H9 (cell line): ENCODE measurements around the gene OR52W1. TPM values are rescaled to one million over a fixed set of nuclear protein-coding genes. Genes with fewer than 3 reads are reported as not detected.

Experiments used
- DNase-seq: peaks from one replicate; pipeline ENCODE4 v3.0.0-alpha.2; 2017
- H2AFZ ChIP-seq: one replicate; pipeline ENCODE4 v1.6.1; 2013; ENCODE audit warnings: mild to moderate bottlenecking, low read length, control low read depth, moderate library complexity
- H2AK5ac ChIP-seq: 2 replicates; pipeline ENCODE4 v1.6.1; 2013; ENCODE audit warnings: low read length, control low read depth, mixed read lengths; ENCODE audit not compliant: insufficient read length
- H2BK120ac ChIP-seq: one replicate; pipeline ENCODE4 v1.6.1; 2013; ENCODE audit warnings: low read depth, mild to moderate bottlenecking, low read length, control low read depth, inconsistent platforms; ENCODE audit not compliant: poor library complexity, severe bottlenecking
- H2BK12ac ChIP-seq: 2 replicates; pipeline ENCODE4 v1.6.1; 2013; ENCODE audit warnings: low read length, control low read depth, mixed read lengths, low read depth; ENCODE audit not compliant: insufficient read length
- H2BK15ac ChIP-seq: 2 replicates; pipeline ENCODE4 v1.6.1; 2013; ENCODE audit warnings: low read depth, low read length, control low read depth
- H2BK20ac ChIP-seq: one replicate; pipeline ENCODE4 v1.6.1; 2013; ENCODE audit warnings: low read depth, mild to moderate bottlenecking, low read length, control low read depth, inconsistent platforms; ENCODE audit not compliant: poor library complexity, severe bottlenecking
- H2BK5ac ChIP-seq: 2 replicates; pipeline ENCODE4 v1.6.1; 2013; ENCODE audit warnings: low read length, control low read depth, mixed read lengths; ENCODE audit not compliant: insufficient read length
- H3K14ac ChIP-seq: 2 replicates; pipeline ENCODE4 v1.6.1; 2013; ENCODE audit warnings: low read length, control low read depth; ENCODE audit not compliant: insufficient read depth
- H3K18ac ChIP-seq: 2 replicates; pipeline ENCODE4 v1.6.1; 2013; ENCODE audit warnings: low read depth, mild to moderate bottlenecking, mixed read lengths, low read length, control low read depth; ENCODE audit not compliant: insufficient read length
- H3K23ac ChIP-seq: 2 replicates; pipeline ENCODE4 v1.6.1; 2013; ENCODE audit warnings: low read length, control low read depth, mixed read lengths, low read depth; ENCODE audit not compliant: insufficient read length
- H3K23me2 ChIP-seq: 2 replicates; pipeline ENCODE4 v1.6.1; 2013; ENCODE audit warnings: low read depth, mild to moderate bottlenecking, mixed read lengths, low read length, control low read depth; ENCODE audit not compliant: insufficient read length, poor library complexity, severe bottlenecking
- H3K27ac ChIP-seq: 2 replicates; pipeline ENCODE4 v1.5.1; 2013; ENCODE audit warnings: low read length, control low read depth, mixed read lengths, low read depth; ENCODE audit not compliant: insufficient read length
- H3K27me3 ChIP-seq: 2 replicates; pipeline ENCODE4 v1.6.1; 2013; ENCODE audit warnings: low read length, control low read depth, inconsistent platforms; ENCODE audit not compliant: insufficient read depth
- H3K4ac ChIP-seq: 2 replicates; pipeline ENCODE4 v1.6.1; 2013; ENCODE audit warnings: low read depth, mild to moderate bottlenecking, control low read depth, inconsistent platforms, low read length, moderate library complexity
- H3K4me1 ChIP-seq: 2 replicates; pipeline ENCODE4 v1.6.1; 2013; ENCODE audit warnings: low read length, control low read depth, inconsistent platforms; ENCODE audit not compliant: insufficient read depth
- H3K4me2 ChIP-seq: 2 replicates; pipeline ENCODE4 v1.6.1; 2013; ENCODE audit warnings: low read length, control low read depth, mixed read lengths; ENCODE audit not compliant: insufficient read length, insufficient read depth
- H3K56ac ChIP-seq: 2 replicates; pipeline ENCODE4 v1.6.1; 2013; ENCODE audit warnings: low read depth, mild to moderate bottlenecking, mixed read lengths, low read length, control low read depth; ENCODE audit not compliant: insufficient read length
- H3K79me1 ChIP-seq: 2 replicates; pipeline ENCODE4 v1.6.1; 2013; ENCODE audit warnings: low read depth, mild to moderate bottlenecking, moderate library complexity, low read length, control low read depth, inconsistent platforms; ENCODE audit not compliant: insufficient read depth, poor library complexity, severe bottlenecking
- H3K79me2 ChIP-seq: 2 replicates; pipeline ENCODE4 v1.6.1; 2013; ENCODE audit warnings: low read length, control low read depth, inconsistent platforms; ENCODE audit not compliant: insufficient read depth
- H3K9ac ChIP-seq: 2 replicates; pipeline ENCODE4 v1.6.1; 2013; ENCODE audit warnings: low read length, control low read depth, mixed read lengths; ENCODE audit not compliant: insufficient read length; ENCODE audit errors: extremely low read depth
- H3K9me3 ChIP-seq: one replicate; pipeline ENCODE4 v1.6.1; 2013; ENCODE audit warnings: low read depth, low read length, inconsistent platforms; ENCODE audit not compliant: control insufficient read depth
- H3T11ph ChIP-seq: one replicate; pipeline ENCODE4 v1.6.1; 2013; ENCODE audit warnings: mild to moderate bottlenecking, low read length, control low read depth, inconsistent platforms
- H4K20me1 ChIP-seq: one replicate; pipeline ENCODE4 v1.6.1; 2013; ENCODE audit not compliant: control insufficient read depth, insufficient read length, insufficient read depth
- H4K5ac ChIP-seq: 2 replicates; pipeline ENCODE4 v1.6.1; 2013; ENCODE audit warnings: low read depth, mild to moderate bottlenecking, mixed read lengths, low read length, control low read depth; ENCODE audit not compliant: insufficient read length
- H4K8ac ChIP-seq: replicated peaks from 2 replicates; pipeline ENCODE4 v1.6.1; 2013; ENCODE audit warnings: low read length, control low read depth, mixed read lengths, low read depth; ENCODE audit not compliant: insufficient read length
- H4K91ac ChIP-seq: 2 replicates; pipeline ENCODE4 v1.6.1; 2013; ENCODE audit warnings: low read depth, mild to moderate bottlenecking, moderate library complexity, mixed read lengths, low read length, control low read depth; ENCODE audit not compliant: insufficient read length
- H3K27ac Mint-ChIP-seq, 3 experiments: 2 replicates in 2 of 3; 3 replicates in 1 of 3; pipeline ENCODE4 v1.8.0; 2020 to 2021; ENCODE audit warnings: mixed read lengths in 3 of 3, mild to moderate bottlenecking in 1 of 3, moderate library complexity in 1 of 3
- H3K27me3 Mint-ChIP-seq: 2 replicates; pipeline ENCODE4 v1.8.0; 2021; ENCODE audit warnings: low read depth, mild to moderate bottlenecking, moderate library complexity, mixed read lengths
- H3K36me3 Mint-ChIP-seq, 3 experiments: 2 replicates in 2 of 3; 3 replicates in 1 of 3; pipeline ENCODE4 v1.8.0; 2020 to 2021; ENCODE audit warnings: low read depth in 3 of 3, mixed read lengths in 3 of 3; ENCODE audit not compliant: insufficient read depth in 1 of 3
- H3K4me1 Mint-ChIP-seq, 2 experiments: 2 replicates each; pipeline ENCODE4 v1.8.0; 2020; ENCODE audit warnings: mixed read lengths in 2 of 2
- H3K4me3 Mint-ChIP-seq, 2 experiments: 2 replicates in 1 of 2; 3 replicates in 1 of 2; pipeline ENCODE4 v1.8.0; 2020 to 2021; ENCODE audit warnings: mild to moderate bottlenecking in 2 of 2, mixed read lengths in 2 of 2, moderate library complexity in 1 of 2
- H3K9me3 Mint-ChIP-seq, 2 experiments: 2 replicates in 1 of 2; 3 replicates in 1 of 2; pipeline ENCODE4 v1.8.0; 2020; ENCODE audit warnings: mild to moderate bottlenecking in 2 of 2, mixed read lengths in 2 of 2, moderate library complexity in 1 of 2
- WGBS: extraction: QIAGEN DNeasy Blood & Tissue Kit; methylation state at CpG from one replicate; pipeline ENCODE4 v1.1.7; 2013; ENCODE audit warnings: missing lambda C conversion rate, low lambda C conversion rate, mixed read lengths; ENCODE audit not compliant: insufficient read length; ENCODE audit errors: extremely low coverage; 5-methylcytosine and 5-hydroxymethylcytosine counted together
- total RNA-seq: library from RNA; stranded (reverse); gene quantifications from 2 replicates; pipeline ENCODE4 v1.2.1, GENCODE V29; 2021
- TF ChIP-seq, protein P1 (sequence below): fragments of 200-600 bp; sonication (generic); conservative IDR thresholded peaks from 3 replicates; pipeline ENCODE4 v1.8.0; 2021; ENCODE audit warnings: antibody characterized with exemption, mild to moderate bottlenecking

Gene OR52W1
- total RNA-seq, 1 experiment from 2014 or later: not detected

DNA sequence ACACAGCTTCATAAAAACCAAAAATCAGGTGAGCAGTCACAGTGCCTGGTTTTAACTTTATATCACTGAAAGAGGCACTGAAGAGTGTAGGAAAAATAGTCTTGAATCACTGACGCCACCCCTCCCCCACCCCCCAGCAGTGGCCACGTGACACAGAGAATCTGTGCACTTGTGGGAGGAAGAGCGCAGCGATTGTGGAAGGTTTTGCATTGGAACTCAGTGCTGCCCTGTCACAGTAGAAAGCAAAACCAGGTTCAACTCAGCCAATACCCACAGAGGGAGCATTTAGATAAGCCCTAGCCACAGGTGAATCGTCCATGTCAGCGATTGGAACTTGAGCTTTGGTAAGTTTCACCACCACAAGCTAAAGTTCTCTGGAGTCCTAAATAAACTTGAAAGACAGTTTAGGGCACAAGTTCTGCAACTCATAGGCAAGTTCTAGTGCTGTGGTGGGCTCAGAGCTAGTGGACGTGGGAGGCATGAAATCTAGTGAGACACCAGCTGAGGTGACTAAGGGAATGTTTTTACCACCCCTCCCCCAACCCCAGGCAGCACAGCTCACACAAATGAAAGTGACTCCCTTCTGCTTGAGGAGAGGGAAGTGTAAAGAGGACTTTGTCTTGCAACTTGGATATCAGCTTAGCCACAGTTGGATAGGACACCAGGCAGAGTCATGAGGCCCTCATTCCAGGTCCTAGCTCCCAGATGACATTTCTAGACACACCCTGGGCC, 42.2 kb upstream of the OR52W1 start:
- H3K9ac ChIP-seq: no peak overlapping the region
- H2BK15ac ChIP-seq: no peak overlapping the region
- H3T11ph ChIP-seq: no peak overlapping the region
- no CpG with 5 or more reads among the region's 7 CpGs for WGBS
- H2BK20ac ChIP-seq: no peak overlapping the region
- no peak overlapping the region for H3K18ac ChIP-seq
- no peak overlapping the region for H3K56ac ChIP-seq
- H2AFZ ChIP-seq: no peak overlapping the region
- no peaks in the 10 kb centered on the region for H3K36me3 Mint-ChIP-seq
- H2AK5ac ChIP-seq: no peak overlapping the region
- no peak overlapping the region for H3K4me2 ChIP-seq
- no peak overlapping the region for H3K14ac ChIP-seq
- no peak overlapping the region for H3K4ac ChIP-seq
- no peak overlapping the region for H3K23ac ChIP-seq
- H4K8ac ChIP-seq: no peak overlapping the region
- no peak overlapping the region for H3K4me3 Mint-ChIP-seq
- no peaks in the 10 kb centered on the region for H3K79me2 ChIP-seq
- no peaks in the 10 kb centered on the region for H4K20me1 ChIP-seq
- no peak overlapping the region for H2BK12ac ChIP-seq
- peak overlapping the region in 1 of 3 experiments; percentile 94; a peak in 1 of 7 replicates for H3K27ac Mint-ChIP-seq
- no peak overlapping the region for H2BK120ac ChIP-seq
- no peaks in the 10 kb centered on the region for H3K23me2 ChIP-seq
- no peak overlapping the region for H3K27ac ChIP-seq
- no peaks in the 10 kb centered on the region for H3K79me1 ChIP-seq
- H3K9me3 Mint-ChIP-seq: no peaks in the 10 kb centered on the region
- peaks cover 4% of the 10 kb centered on the region; the same call in 1 of the 2 replicates for H3K4me1 ChIP-seq
- TF ChIP-seq, protein P1, sequence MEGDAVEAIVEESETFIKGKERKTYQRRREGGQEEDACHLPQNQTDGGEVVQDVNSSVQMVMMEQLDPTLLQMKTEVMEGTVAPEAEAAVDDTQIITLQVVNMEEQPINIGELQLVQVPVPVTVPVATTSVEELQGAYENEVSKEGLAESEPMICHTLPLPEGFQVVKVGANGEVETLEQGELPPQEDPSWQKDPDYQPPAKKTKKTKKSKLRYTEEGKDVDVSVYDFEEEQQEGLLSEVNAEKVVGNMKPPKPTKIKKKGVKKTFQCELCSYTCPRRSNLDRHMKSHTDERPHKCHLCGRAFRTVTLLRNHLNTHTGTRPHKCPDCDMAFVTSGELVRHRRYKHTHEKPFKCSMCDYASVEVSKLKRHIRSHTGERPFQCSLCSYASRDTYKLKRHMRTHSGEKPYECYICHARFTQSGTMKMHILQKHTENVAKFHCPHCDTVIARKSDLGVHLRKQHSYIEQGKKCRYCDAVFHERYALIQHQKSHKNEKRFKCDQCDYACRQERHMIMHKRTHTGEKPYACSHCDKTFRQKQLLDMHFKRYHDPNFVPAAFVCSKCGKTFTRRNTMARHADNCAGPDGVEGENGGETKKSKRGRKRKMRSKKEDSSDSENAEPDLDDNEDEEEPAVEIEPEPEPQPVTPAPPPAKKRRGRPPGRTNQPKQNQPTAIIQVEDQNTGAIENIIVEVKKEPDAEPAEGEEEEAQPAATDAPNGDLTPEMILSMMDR: no peak
- H3K9me3 ChIP-seq: no peaks in the 10 kb centered on the region
- H3K27me3 ChIP-seq: peaks cover 2% of the 10 kb centered on the region; the same call in 1 of the 2 replicates
- no peak overlapping the region for H4K91ac ChIP-seq
- H3K27me3 Mint-ChIP-seq: peaks cover 29% of the 10 kb centered on the region
- H4K5ac ChIP-seq: no peak overlapping the region
- peaks cover 11 to 16% of the 10 kb centered on the region in 2 experiments for H3K4me1 Mint-ChIP-seq
- no peak overlapping the region for H2BK5ac ChIP-seq
- no peak for DNase-seq
